Vagina (tissue), 2 donors: ENCODE results near the gene PHAF1.

ENCODE experiments used
- CTCF ChIP-seq, 3 experiments: fragments of 450-650 bp in 2 of 3; fragments of 200-600 bp in 1 of 3; sonication (generic) in 1 of 3; IDR thresholded peaks; one replicate each; pipeline ENCODE4 v1.5.1; 2017 to 2019; ENCODE audit warnings: antibody characterized with exemption in 3 of 3, mild to moderate bottlenecking in 2 of 3, moderate library complexity in 2 of 3
- POLR2A ChIP-seq, 2 donors: fragments of 450-650 bp; IDR thresholded peaks; one replicate each; pipeline ENCODE4 v1.6.1; 2017; ENCODE audit warnings: antibody characterized with exemption in 2 of 2, mild to moderate bottlenecking in 2 of 2, moderate library complexity in 2 of 2

GRCh38 chr16:67157892-67158635 lies 48.3 kb downstream of the PHAF1 start:
- no peak for TF ChIP-seq CTCF (IDR thresholded peaks at IDR 0.05)
- TF ChIP-seq POLR2A (IDR thresholded peaks at IDR 0.05) = no peak
